Esophagus squamous epithelium (tissue), 5 donors: ENCODE data around the gene SLC20A1. TPM values are rescaled to one million over a fixed set of nuclear protein-coding genes. Genes with fewer than 3 reads are reported as not detected.

Experiments used
- DNase-seq: peaks from one replicate; lab custom pipeline; 2025; lab: John Stamatoyannopoulos, UW
- H3K27ac ChIP-seq, 4 donors: fragments of 200-600 bp; sonication (generic); one replicate each; pipeline ENCODE4 v1.5.1; 2016 to 2019; ENCODE audit warnings: mild to moderate bottlenecking in 1 of 4
- H3K27me3 ChIP-seq, 4 donors: fragments of 200-600 bp; sonication (generic); 1 replicate in 3 of 4; 2 replicates in 1 of 4; pipeline versions ENCODE4 v1.5.1 to v1.6.0; 2017 to 2021; ENCODE audit warnings: antibody characterized with exemption in 1 of 4
- H3K36me3 ChIP-seq, 3 donors: fragments of 200-600 bp; sonication (generic); one replicate each; pipeline ENCODE4 v1.5.1; 2016 to 2019
- H3K4me1 ChIP-seq, 3 donors: fragments of 200-600 bp; sonication (generic); one replicate each; pipeline ENCODE4 v1.5.1; 2017 to 2019
- H3K4me3 ChIP-seq, 4 donors: fragments of 200-600 bp; sonication (generic); 1 replicate in 3 of 4; 2 replicates in 1 of 4; pipeline ENCODE4 v1.5.1; 2016 to 2019; ENCODE audit warnings: mild to moderate bottlenecking in 2 of 4, moderate library complexity in 1 of 4
- H3K9me3 ChIP-seq, 3 donors: fragments of 200-600 bp; sonication (generic); one replicate each; pipeline ENCODE4 v1.5.1; 2016 to 2019
- CTCF ChIP-seq, 6 experiments: fragments of 450-650 bp in 4 of 6; fragments of 200-600 bp in 2 of 6; sonication (generic) in 2 of 6; IDR thresholded peaks; one replicate each; pipeline ENCODE4 v1.5.1; 2016 to 2019; ENCODE audit warnings: antibody characterized with exemption in 6 of 6, mild to moderate bottlenecking in 4 of 6, moderate library complexity in 4 of 6
- POLR2A ChIP-seq, 4 donors: fragments of 450-650 bp; IDR thresholded peaks; one replicate each; pipeline ENCODE4 v1.6.1; 2017; ENCODE audit warnings: antibody characterized with exemption in 4 of 4, mild to moderate bottlenecking in 4 of 4, moderate library complexity in 3 of 4
- WGBS, 2 donors: methylation state at CpG; one replicate each; pipeline ENCODE4 v1.1.5; 2018; 5-methylcytosine and 5-hydroxymethylcytosine counted together
- intact Hi-C: fragments of 100-400 bp; cut with DNase I; formaldehyde crosslinking; loops from one replicate; pipeline ENCODE4 v1.15.0; 2022
- total RNA-seq, 4 donors: library from RNA; depleted of rRNA; stranded (reverse); fragments of >200 nt; gene quantifications; one replicate each; pipeline ENCODE4 v1.1.0, GENCODE V29; 2016
- donor health status: DM: yes; HTN: yes; CAD: no.

SLC20A1 gene
- total RNA-seq, 4 donors from 2014 or later: 9.4 to 26.9 (median 21.5) TPM

GRCh38 chr2:112669667-112670066 lies 23.9 kb downstream of the SLC20A1 start:
- WGBS, 2 donors: 54 to 77% methylated on average over 4 of the region's 4 CpGs
- Histone ChIP-seq H3K27ac (peak overlapping the region in 1 of 4 donors; percentile 42), H3K36me3 (peaks cover 0 to 8% (median 0%) of the 10 kb centered on the region in 3 donors), H3K4me1 (peaks cover 0 to 22% (median 0%) of the 10 kb centered on the region in 3 donors), H3K9me3 (no peaks in the 10 kb centered on the region), H3K27me3 (no peaks in the 10 kb centered on the region), H3K4me3 (no peak overlapping the region)
- intact Hi-C loops: no loop called here
- TF ChIP-seq POLR2A (IDR thresholded peaks at IDR 0.05): no peak
- TF ChIP-seq CTCF (IDR thresholded peaks at IDR 0.05): no peak
- no peak for DNase-seq

GRCh38 chr2:112670252-112671022 lies 24.7 kb downstream of the SLC20A1 start:
- Histone ChIP-seq H3K4me1 (peaks cover 0 to 24% (median 0%) of the 10 kb centered on the region in 3 donors), H3K27ac (no peak overlapping the region), H3K9me3 (no peaks in the 10 kb centered on the region), H3K36me3 (peaks cover 0 to under 1% (median 0%) of the 10 kb centered on the region in 3 donors), H3K4me3 (no peak overlapping the region), H3K27me3 (no peaks in the 10 kb centered on the region)
- TF ChIP-seq POLR2A (IDR thresholded peaks at IDR 0.05) (no peak), CTCF (IDR thresholded peaks at IDR 0.05) (no peak)
- intact Hi-C loops: no loop called here
- 75 to 84% methylated on average over 5 of the region's 5 CpGs for WGBS, 2 donors
- DNase-seq: no peak

DNA sequence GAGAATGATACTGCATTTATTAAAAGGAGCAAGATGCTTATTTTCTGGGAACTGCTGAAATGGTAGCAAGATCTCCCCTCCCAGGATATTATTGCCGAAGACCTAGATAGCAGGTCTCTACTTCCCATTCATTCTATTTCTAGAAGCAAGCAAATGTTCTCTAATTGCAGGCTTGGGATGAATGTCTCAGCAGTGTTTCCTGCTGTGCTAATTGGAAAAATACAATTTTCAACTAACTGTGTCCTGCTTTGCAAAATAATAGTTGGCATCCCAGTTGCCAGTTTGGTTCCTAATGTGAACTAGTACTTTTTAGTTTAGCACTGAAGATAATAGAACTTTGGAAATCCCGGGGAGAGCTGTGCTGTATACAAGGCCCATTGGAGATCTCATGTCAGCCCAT lies 26.1 kb downstream of the SLC20A1 start:
- WGBS, 2 donors: 74 to 86% methylated on average over 2 of the region's 2 CpGs
- Histone ChIP-seq H3K27ac (no peak overlapping the region), H3K9me3 (no peaks in the 10 kb centered on the region), H3K4me1 (peaks cover 0 to 12% (median 0%) of the 10 kb centered on the region in 3 donors), H3K36me3 (no peaks in the 10 kb centered on the region), H3K4me3 (no peak overlapping the region), H3K27me3 (no peaks in the 10 kb centered on the region)
- DNase-seq: no peak
- intact Hi-C loops: no loop called here
- TF ChIP-seq POLR2A (IDR thresholded peaks at IDR 0.05): no peak
- TF ChIP-seq CTCF (IDR thresholded peaks at IDR 0.05): no peak

DNA sequence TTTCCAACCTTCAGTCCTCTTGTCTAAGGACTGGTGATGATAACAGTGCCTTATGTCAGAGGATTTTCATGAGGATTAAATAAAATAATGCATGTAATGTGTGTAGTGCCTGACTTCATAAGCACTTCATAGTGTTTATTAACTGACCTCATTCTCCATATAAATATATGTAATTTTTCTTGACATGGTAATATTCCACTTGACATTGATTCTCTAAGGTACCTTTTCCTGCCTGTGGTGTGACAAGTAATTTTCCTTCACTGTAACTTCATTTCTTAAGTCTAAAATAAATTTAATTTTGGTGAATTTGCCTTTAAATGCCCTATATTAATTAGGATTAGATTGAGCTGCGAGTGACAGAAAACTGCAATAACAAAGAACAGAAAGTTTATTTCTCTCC lies 27.3 kb downstream of the SLC20A1 start:
- Histone ChIP-seq H3K27me3 (no peaks in the 10 kb centered on the region), H3K27ac (no peak overlapping the region), H3K4me3 (no peak overlapping the region), H3K4me1 (peaks cover 0 to 12% (median 0%) of the 10 kb centered on the region in 3 donors), H3K9me3 (no peaks in the 10 kb centered on the region), H3K36me3 (no peaks in the 10 kb centered on the region)
- TF ChIP-seq CTCF (IDR thresholded peaks at IDR 0.05) (no peak), POLR2A (IDR thresholded peaks at IDR 0.05) (no peak)
- intact Hi-C loops: no loop called here
- WGBS, 2 donors: 94 to 95% methylated on average over 1 of the region's 1 CpG
- no peak for DNase-seq

DNA sequence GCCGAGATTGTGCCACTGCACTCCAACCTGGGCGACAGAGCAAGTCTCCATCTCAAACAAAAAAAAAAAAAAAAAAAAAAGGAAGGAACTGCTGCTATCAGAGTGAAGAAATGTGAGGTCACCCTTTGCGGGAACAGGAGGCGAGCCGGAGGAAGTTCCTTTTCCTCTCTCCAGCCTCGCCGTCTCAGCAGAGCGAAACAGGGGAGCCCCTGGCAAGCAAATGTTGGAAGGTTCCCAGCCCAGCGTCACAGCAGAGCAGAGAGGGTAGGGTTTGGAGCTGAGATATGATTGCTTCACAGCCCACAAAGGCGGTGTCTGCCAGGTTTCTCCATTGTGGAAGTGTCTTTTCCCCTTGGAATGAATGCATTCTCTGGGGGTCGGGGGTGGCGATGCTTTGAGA lies 28.5 kb downstream of the SLC20A1 start:
- no peaks in the 10 kb centered on the region for H3K27me3 ChIP-seq
- no peaks in the 10 kb centered on the region for H3K9me3 ChIP-seq
- peak; percentile 26 for DNase-seq
- peaks cover 0 to 16% (median under 1%) of the 10 kb centered on the region in 3 donors for H3K4me1 ChIP-seq
- no peak overlapping the region for H3K4me3 ChIP-seq
- intact Hi-C loops: no loop called here
- H3K36me3 ChIP-seq: no peaks in the 10 kb centered on the region
- TF ChIP-seq CTCF (IDR thresholded peaks at IDR 0.05) (no peak), POLR2A (IDR thresholded peaks at IDR 0.05) (no peak)
- peak overlapping the region in 1 of 4 donors; percentile 56 for H3K27ac ChIP-seq
- WGBS, 2 donors: 60 to 68% methylated on average over 10 to 11 of the region's 12 CpGs
